Measurements from ENCODE around the gene PRPF6. TPM values are rescaled to one million over a fixed set of nuclear protein-coding genes. Genes with fewer than 3 reads are reported as not detected.
A peak's percentile ranks its signal among the peaks of the same experiment; 100 is the strongest.

The PRPF6 gene
- total RNA-seq, 3 donors from 2014 or later, result 51.2 to 64.4 (median 59.1) TPM

DNA sequence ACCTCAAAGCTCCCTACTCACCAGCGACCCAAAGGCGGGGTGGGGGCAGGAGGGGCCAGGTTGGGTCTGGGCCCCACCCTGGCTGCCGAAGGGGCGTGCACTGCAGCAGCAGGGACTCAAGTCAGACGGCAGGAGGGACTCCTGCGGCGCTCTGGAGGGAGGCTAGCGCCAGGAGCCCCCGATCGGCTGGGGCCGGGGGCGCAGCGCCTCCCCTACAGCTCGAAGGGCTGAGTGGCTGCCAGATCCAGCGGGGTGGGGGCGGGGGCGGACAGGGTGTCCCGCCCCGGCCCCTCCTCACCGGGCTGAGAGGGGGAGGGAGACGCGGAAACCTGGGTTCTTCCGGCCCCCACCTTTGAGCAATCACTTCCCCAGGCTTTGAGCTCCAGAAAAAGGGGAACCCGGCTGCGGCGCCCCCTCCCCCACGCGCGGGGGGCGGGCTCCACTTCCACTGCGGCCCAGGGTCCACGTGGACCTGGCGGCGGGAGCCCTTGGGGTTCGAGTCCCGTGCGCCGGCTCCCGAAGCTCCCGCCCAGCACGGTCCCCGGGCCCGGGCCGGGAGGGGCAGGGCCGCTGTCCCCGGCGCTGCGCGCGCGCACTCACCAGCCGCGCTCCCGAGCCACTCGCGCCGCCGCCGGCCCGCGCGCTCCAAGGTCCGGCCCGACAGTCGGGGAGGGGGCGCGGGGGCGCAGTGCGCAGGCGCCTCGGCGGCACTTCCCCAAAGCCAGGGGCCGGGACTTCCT lies 98.5 kb downstream of the PRPF6 start, which contains the start of gene RGS19:
TSS of gene RGS19 (minus strand) at position 246 of the 740 bp plus-strand sequence. CDS start 2,632 bp downstream, outside the sequence.
- Histone ChIP-seq H3K9me3 (no peaks in the 10 kb centered on the region), H3K4me1 (ENCODE audit: low read depth) (peaks cover 18% of the 10 kb centered on the region), H3K36me3 (ENCODE audit: low read depth) (no peaks in the 10 kb centered on the region), H3K4me3 (peak within 1 kb of the TSS; percentile 42)
- peak; percentile 52 for ATAC-seq
- intact Hi-C loops (cut with DNase I, micrococcal nuclease), result no loop called here
- TF ChIP-seq, protein P1, sequence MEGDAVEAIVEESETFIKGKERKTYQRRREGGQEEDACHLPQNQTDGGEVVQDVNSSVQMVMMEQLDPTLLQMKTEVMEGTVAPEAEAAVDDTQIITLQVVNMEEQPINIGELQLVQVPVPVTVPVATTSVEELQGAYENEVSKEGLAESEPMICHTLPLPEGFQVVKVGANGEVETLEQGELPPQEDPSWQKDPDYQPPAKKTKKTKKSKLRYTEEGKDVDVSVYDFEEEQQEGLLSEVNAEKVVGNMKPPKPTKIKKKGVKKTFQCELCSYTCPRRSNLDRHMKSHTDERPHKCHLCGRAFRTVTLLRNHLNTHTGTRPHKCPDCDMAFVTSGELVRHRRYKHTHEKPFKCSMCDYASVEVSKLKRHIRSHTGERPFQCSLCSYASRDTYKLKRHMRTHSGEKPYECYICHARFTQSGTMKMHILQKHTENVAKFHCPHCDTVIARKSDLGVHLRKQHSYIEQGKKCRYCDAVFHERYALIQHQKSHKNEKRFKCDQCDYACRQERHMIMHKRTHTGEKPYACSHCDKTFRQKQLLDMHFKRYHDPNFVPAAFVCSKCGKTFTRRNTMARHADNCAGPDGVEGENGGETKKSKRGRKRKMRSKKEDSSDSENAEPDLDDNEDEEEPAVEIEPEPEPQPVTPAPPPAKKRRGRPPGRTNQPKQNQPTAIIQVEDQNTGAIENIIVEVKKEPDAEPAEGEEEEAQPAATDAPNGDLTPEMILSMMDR (IDR thresholded peaks at IDR 0.05), result no peak
- DNase-seq, result peak; percentile 71 to 89 (median 82)

- ATAC-seq (no peak), DNase-seq (no peak)
- TF ChIP-seq, protein P1 (IDR thresholded peaks at IDR 0.05), result no peak
- peaks cover 18% of the 10 kb centered on the region for H3K4me1 ChIP-seq (ENCODE audit: low read depth)
- no peaks in the 10 kb centered on the region for H3K9me3 ChIP-seq
- intact Hi-C loops (cut with DNase I, micrococcal nuclease), result no loop called here
- H3K36me3 ChIP-seq (ENCODE audit: low read depth), result no peaks in the 10 kb centered on the region
- H3K4me3 ChIP-seq, result peak within 1 kb of the TSS; percentile 42
Observed at GRCh38 chr20:64080013-64080812, 99.3 kb downstream of the PRPF6 start, which contains the start of gene OPRL1. OPRL1 (plus strand) TSS chr20:64080082; CDS start chr20:64092721, 12,639 bp downstream.

DNA sequence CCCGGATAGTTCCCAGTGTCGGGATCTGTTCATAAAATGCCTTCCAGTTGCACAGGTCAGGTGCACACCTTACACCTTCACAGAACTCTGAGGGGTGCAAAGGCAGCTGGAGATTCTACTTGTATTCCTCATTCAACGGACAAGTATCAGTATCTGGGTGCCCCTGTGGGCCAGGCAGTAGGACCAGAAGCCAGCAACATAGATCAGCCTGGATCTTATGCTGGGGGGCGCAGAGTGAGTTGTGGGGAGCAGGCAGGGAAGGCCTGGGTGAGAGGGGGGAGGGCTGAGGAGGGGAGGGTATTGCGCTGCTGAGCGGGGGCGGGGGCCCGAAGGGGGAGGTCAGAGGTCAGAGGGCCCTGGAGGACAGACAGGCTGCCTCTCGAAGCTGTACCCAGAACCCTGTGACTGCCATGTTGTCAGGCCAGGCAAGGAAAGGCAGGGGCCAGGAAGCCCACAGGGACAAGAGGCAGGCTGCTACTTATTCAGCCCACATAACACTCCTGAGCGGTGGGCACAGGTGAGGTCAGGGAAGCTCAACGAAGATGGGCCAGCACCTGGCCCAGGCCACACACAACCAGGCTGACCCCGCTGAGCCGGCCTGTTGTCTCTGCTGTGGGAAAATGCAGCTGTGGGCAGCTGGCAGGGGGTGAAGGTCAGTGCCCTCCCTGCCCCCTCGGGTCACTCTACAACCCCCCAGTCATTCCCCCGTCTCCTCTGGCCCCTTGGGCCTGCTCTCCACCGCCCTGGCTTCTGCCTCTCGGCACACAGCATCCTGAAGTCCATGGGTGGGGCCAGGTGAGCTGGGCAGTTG lies 100.1 kb downstream of the PRPF6 start:
- TF ChIP-seq, protein P1 (IDR thresholded peaks at IDR 0.05), result no peak
- ATAC-seq (no peak), DNase-seq (no peak)
- intact Hi-C loops (cut with DNase I, micrococcal nuclease), result no loop called here
- no peaks in the 10 kb centered on the region for H3K9me3 ChIP-seq
- H3K36me3 ChIP-seq (ENCODE audit: low read depth), result no peaks in the 10 kb centered on the region
- peaks cover 18% of the 10 kb centered on the region for H3K4me1 ChIP-seq (ENCODE audit: low read depth)
- no peak overlapping the region for H3K4me3 ChIP-seq

DNA sequence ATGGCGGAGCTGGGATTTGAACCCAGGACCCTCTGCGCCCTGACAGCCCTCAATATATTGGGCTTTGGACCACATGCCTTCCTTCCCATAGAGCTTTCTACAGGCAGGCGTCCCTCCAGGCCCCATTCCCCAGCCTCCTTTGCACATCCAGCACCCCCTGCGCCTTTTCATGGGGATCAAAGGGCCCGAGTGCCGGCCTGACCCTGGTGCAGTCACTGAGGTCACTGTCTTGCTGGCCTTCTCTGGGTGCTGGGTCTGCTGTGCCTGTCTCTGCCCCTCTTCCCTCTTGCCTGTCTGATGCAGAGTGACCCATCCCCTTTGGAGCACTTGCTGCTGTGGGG lies 100.7 kb downstream of the PRPF6 start:
- ATAC-seq (no peak), DNase-seq (no peak)
- peaks cover 18% of the 10 kb centered on the region for H3K4me1 ChIP-seq (ENCODE audit: low read depth)
- TF ChIP-seq, protein P1 (IDR thresholded peaks at IDR 0.05), result no peak
- no peaks in the 10 kb centered on the region for H3K9me3 ChIP-seq
- intact Hi-C loops (cut with DNase I, micrococcal nuclease), result no loop called here
- H3K36me3 ChIP-seq (ENCODE audit: low read depth), result no peaks in the 10 kb centered on the region
- H3K4me3 ChIP-seq, result no peak overlapping the region

DNA sequence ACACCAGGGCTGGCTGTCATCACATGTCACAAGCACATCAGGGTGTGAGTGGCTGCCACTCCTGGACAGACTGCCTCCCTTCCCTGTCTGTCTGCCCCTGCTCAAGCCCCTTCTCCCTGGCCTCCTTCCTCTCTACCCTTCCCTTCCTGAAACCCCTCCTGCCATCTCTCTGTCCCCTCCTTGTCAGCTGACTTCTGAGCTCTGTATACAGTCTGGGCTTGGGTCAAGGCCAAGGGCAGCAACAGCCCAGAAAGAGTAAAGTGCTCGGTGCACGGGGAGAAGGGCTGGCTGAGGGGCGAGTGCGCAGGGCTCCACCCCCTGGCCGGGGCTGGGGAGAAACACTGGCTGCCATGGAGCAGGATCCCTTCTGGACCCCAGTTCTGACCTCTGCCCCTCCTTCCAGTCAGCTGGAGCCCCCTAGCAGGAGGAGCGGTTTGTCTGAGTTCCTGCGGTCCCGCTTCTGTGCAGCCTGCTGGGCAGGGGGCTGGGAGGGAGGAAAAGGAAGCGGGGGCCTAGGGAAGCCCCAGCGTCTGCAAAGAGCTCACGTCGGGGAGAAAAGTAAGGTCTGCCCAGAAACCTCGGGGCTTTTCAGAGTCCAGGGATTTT lies 101.3 kb downstream of the PRPF6 start:
- intact Hi-C loops (cut with DNase I, micrococcal nuclease), result no loop called here
- H3K4me3 ChIP-seq, result no peak overlapping the region
- H3K4me1 ChIP-seq (ENCODE audit: low read depth), result peaks cover 18% of the 10 kb centered on the region
- no peaks in the 10 kb centered on the region for H3K9me3 ChIP-seq
- H3K36me3 ChIP-seq (ENCODE audit: low read depth), result no peaks in the 10 kb centered on the region
- TF ChIP-seq, protein P1 (IDR thresholded peaks at IDR 0.05), result no peak
- ATAC-seq (no peak), DNase-seq (no peak)

All from mucosa of descending colon (tissue), 3 donors.